Neuronal stem cell (in vitro differentiated cells): Measurements from ENCODE around the gene LAMC3.
A peak's percentile ranks its signal among the peaks of the same experiment; 100 is the strongest.

Source experiments
- DNase-seq: peaks from one replicate; pipeline ENCODE4 v3.0.0-alpha.2; 2013; ENCODE audit warnings: low spot score
- H2AFZ ChIP-seq: one replicate; pipeline ENCODE4 v1.6.1; 2013; ENCODE audit warnings: mild to moderate bottlenecking, low read length, inconsistent platforms
- H2AK5ac ChIP-seq: 2 replicates; pipeline ENCODE4 v1.6.1; 2013; ENCODE audit warnings: low read depth, mild to moderate bottlenecking, inconsistent platforms, low read length, moderate library complexity, mixed read lengths
- H2BK120ac ChIP-seq: 2 replicates; pipeline ENCODE4 v1.6.1; 2013; ENCODE audit warnings: low read depth, mild to moderate bottlenecking, inconsistent platforms, low read length, moderate library complexity, mixed read lengths
- H2BK12ac ChIP-seq: one replicate; pipeline ENCODE4 v1.6.1; 2013; ENCODE audit warnings: low read length, inconsistent platforms
- H2BK15ac ChIP-seq: 2 replicates; pipeline ENCODE4 v1.6.1; 2013; ENCODE audit warnings: mild to moderate bottlenecking, low read length, inconsistent platforms, mixed read lengths
- H2BK5ac ChIP-seq: one replicate; pipeline ENCODE4 v1.6.1; 2013; ENCODE audit warnings: inconsistent platforms, mild to moderate bottlenecking, low read length, moderate library complexity
- H3K14ac ChIP-seq: one replicate; pipeline ENCODE4 v1.6.1; 2013; ENCODE audit warnings: low read length, inconsistent platforms
- H3K18ac ChIP-seq: 2 replicates; pipeline ENCODE4 v1.6.1; 2013; ENCODE audit warnings: low read length, inconsistent platforms
- H3K23ac ChIP-seq: 2 replicates; pipeline ENCODE4 v1.6.1; 2013; ENCODE audit warnings: low read depth, mild to moderate bottlenecking, mixed read lengths, low read length, inconsistent platforms; ENCODE audit not compliant: poor library complexity
- H3K27ac ChIP-seq: replicated peaks from 3 replicates; pipeline ENCODE4 v1.5.1; 2013; ENCODE audit warnings: low read length, inconsistent platforms
- H3K27me3 ChIP-seq, 3 experiments: 2 replicates each; pipeline ENCODE4 v1.6.1; 2013; ENCODE audit warnings: low read length in 3 of 3, mild to moderate bottlenecking in 2 of 3, inconsistent platforms in 1 of 3, low read depth in 1 of 3, mixed read lengths in 1 of 3, moderate library complexity in 1 of 3; ENCODE audit not compliant: control insufficient read depth in 3 of 3, insufficient read depth in 3 of 3
- H3K36me3 ChIP-seq, 2 donors: replicated peaks in 1 of 2; 2 replicates each; pipeline ENCODE4 v1.6.1; 2013; ENCODE audit warnings: low read length in 2 of 2; ENCODE audit not compliant: control insufficient read depth in 2 of 2, insufficient read depth in 2 of 2
- H3K4ac ChIP-seq: 2 replicates; pipeline ENCODE4 v1.6.1; 2013; ENCODE audit warnings: inconsistent platforms, mild to moderate bottlenecking, low read length, moderate library complexity
- H3K4me1 ChIP-seq, 2 donors: 1 replicate in 1 of 2; 2 replicates in 1 of 2; pipeline ENCODE4 v1.6.1; 2013; ENCODE audit warnings: low read length in 2 of 2, low read depth in 1 of 2; ENCODE audit not compliant: control insufficient read depth in 2 of 2, insufficient read depth in 1 of 2
- H3K4me2 ChIP-seq: one replicate; pipeline ENCODE4 v1.6.1; 2013; ENCODE audit warnings: mild to moderate bottlenecking, low read length, inconsistent platforms; ENCODE audit not compliant: insufficient read depth, poor library complexity, severe bottlenecking
- H3K4me3 ChIP-seq, 2 donors: 2 replicates each; pipeline ENCODE4 v1.5.1; 2013; ENCODE audit warnings: low read length in 2 of 2, mild to moderate bottlenecking in 2 of 2, inconsistent platforms in 1 of 2, moderate library complexity in 1 of 2
- H3K79me1 ChIP-seq: one replicate; pipeline ENCODE4 v1.6.1; 2013; ENCODE audit warnings: low read depth, mild to moderate bottlenecking, inconsistent platforms, low read length, moderate library complexity
- H3K9ac ChIP-seq: one replicate; pipeline ENCODE4 v1.6.1; 2013; ENCODE audit warnings: mild to moderate bottlenecking, low read depth, low read length, inconsistent platforms; ENCODE audit not compliant: poor library complexity
- H3K9me3 ChIP-seq, 2 donors: replicated peaks in 1 of 2; 2 replicates each; pipeline versions ENCODE3 to v1.6.1; 2013; ENCODE audit warnings: low read length in 2 of 2, mild to moderate bottlenecking in 2 of 2, inconsistent platforms in 1 of 2, low read depth in 1 of 2, mixed read lengths in 1 of 2, moderate library complexity in 1 of 2; ENCODE audit not compliant: control insufficient read depth in 2 of 2, insufficient read depth in 1 of 2
- H4K8ac ChIP-seq: one replicate; pipeline ENCODE4 v1.6.1; 2013; ENCODE audit warnings: low read depth, mild to moderate bottlenecking, inconsistent platforms, low read length, moderate library complexity
- H4K91ac ChIP-seq: one replicate; pipeline ENCODE4 v1.6.1; 2013; ENCODE audit warnings: low read length, low read depth, mild to moderate bottlenecking, inconsistent platforms; ENCODE audit not compliant: poor library complexity
- WGBS, 2 donors: extraction: QIAGEN DNeasy Blood & Tissue Kit; methylation state at CpG; one replicate each; pipeline ENCODE4 v1.1.7; 2013; ENCODE audit warnings: missing lambda C conversion rate in 2 of 2, mixed read lengths in 1 of 2; ENCODE audit not compliant: insufficient read length in 2 of 2, insufficient replicate concordance in 1 of 2; ENCODE audit errors: extremely low coverage in 2 of 2; 5-methylcytosine and 5-hydroxymethylcytosine counted together

Gene LAMC3

GRCh38 chr9:131068076-131068816 is 59.3 kb downstream of the LAMC3 start:
- WGBS, 2 donors: no CpG with 5 or more reads among the region's 14 CpGs
- no peak overlapping the region for H3K27ac ChIP-seq

DNA sequence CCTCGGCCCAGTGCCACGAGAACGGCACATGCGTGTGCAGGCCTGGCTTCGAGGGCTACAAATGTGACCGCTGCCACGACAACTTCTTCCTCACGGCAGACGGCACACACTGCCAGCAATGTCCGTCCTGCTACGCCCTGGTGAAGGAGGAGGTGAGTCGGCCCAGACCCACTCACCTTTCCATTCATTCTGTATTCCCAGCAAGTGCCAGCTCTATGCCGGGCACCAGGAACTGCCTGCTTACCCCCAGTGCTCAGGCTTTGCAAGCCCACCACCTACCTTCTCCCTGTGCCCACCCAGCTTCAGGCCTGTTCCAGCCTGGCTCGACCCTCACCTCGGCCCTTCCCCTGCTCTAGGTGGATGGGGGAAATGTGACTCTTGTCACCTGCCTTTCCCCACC is 60.7 kb downstream of the LAMC3 start:
- H3K9ac ChIP-seq: peak overlapping the region; percentile 36
- H2AFZ ChIP-seq: no peak overlapping the region
- no peaks in the 10 kb centered on the region for H3K36me3 ChIP-seq
- H3K18ac ChIP-seq: no peak overlapping the region
- H3K14ac ChIP-seq: no peak overlapping the region
- H3K4me1 ChIP-seq: peaks cover 0 to 3% of the 10 kb centered on the region in 2 donors
- H3K23ac ChIP-seq: peak overlapping the region; percentile 92
- no peak overlapping the region for H2BK120ac ChIP-seq
- no peak overlapping the region for H3K4me3 ChIP-seq
- no peak overlapping the region for H4K8ac ChIP-seq
- no peak overlapping the region for H3K27ac ChIP-seq
- H3K4ac ChIP-seq: no peak overlapping the region
- no peak overlapping the region for H2BK12ac ChIP-seq
- H2BK5ac ChIP-seq: no peak overlapping the region
- peaks cover 0 to 15% (median 0%) of the 10 kb centered on the region in 3 experiments for H3K27me3 ChIP-seq
- H3K4me2 ChIP-seq: no peak overlapping the region
- H2AK5ac ChIP-seq: peak overlapping the region; percentile 88
- H4K91ac ChIP-seq: no peak overlapping the region
- H3K79me1 ChIP-seq: no peaks in the 10 kb centered on the region
- no peak overlapping the region for H2BK15ac ChIP-seq
- no CpG with 5 or more reads among the region's 15 CpGs for WGBS, 2 donors
- no peak for DNase-seq
- no peaks in the 10 kb centered on the region for H3K9me3 ChIP-seq

More at GRCh38 chr9:131068076-131068816, 59.3 kb downstream of the LAMC3 start:
- Histone ChIP-seq H3K79me1 (no peaks in the 10 kb centered on the region), H3K9ac (no peak overlapping the region), H3K4me1 (peaks cover 0 to 3% of the 10 kb centered on the region in 2 donors), H3K27me3 (peaks cover 0 to 15% (median 0%) of the 10 kb centered on the region in 3 experiments), H2AFZ (peak overlapping the region; percentile 29), H3K18ac (peak overlapping the region; percentile 82), H3K9me3 (no peaks in the 10 kb centered on the region), H4K8ac (no peak overlapping the region), H3K4me3 (no peak overlapping the region), H2BK15ac (no peak overlapping the region), H2BK5ac (peak overlapping the region; percentile 95), H3K4ac (no peak overlapping the region), H3K23ac (peak overlapping the region; percentile 97), H3K14ac (no peak overlapping the region), H2BK12ac (no peak overlapping the region), H2AK5ac (peak overlapping the region; percentile 79), H3K4me2 (no peak overlapping the region), H2BK120ac (no peak overlapping the region), H3K36me3 (no peaks in the 10 kb centered on the region), H4K91ac (no peak overlapping the region)
- DNase-seq: no peak

DNA sequence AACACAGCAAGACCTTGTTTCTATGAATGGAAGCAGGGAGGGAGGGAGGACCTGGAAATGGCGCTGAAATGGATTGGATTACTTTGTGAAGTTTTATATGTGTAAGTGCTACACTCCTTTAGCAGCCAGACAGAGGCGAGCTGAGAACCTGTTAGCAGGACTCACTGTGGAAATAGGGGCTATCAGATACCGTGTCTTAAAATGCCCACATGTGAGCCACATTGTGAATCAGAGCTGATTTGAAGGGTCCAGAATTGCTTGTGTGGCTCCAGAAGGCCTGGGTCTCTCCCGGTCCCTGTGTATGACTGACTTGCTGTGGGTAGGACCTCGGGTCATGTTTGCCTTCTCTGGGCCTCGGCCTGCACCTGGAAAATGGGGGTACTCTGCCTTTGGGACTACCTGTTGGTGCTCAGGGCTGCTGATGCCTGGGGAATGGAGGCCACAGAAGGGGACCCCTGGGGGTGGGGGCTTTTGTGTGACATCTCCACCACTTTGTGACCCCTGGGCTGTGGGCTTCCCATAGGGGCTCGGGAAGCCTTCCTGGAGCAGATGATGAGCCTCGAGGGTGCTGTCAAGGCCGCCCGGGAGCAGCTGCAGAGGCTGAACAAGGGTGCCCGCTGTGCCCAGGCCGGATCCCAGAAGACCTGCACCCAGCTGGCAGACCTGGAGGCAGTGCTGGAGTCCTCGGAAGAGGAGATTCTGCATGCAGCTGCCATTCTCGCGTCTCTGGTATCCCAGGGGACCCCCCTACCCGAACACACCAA is 63.3 kb downstream of the LAMC3 start:
- no peak overlapping the region for H3K4me3 ChIP-seq
- DNase-seq: no peak
- H2BK12ac ChIP-seq: no peak overlapping the region
- peak overlapping the region; percentile 8 for H3K23ac ChIP-seq
- H2AK5ac ChIP-seq: no peak overlapping the region
- no peaks in the 10 kb centered on the region for H3K36me3 ChIP-seq
- WGBS, 2 donors: no CpG with 5 or more reads among the region's 16 CpGs
- peak overlapping the region; percentile 11 for H3K18ac ChIP-seq
- H3K4ac ChIP-seq: no peak overlapping the region
- no peak overlapping the region for H4K91ac ChIP-seq
- no peak overlapping the region for H3K4me2 ChIP-seq
- H2BK120ac ChIP-seq: no peak overlapping the region
- peaks cover 0 to 15% (median 0%) of the 10 kb centered on the region in 3 experiments for H3K27me3 ChIP-seq
- no peak overlapping the region for H2BK5ac ChIP-seq
- no peak overlapping the region for H3K14ac ChIP-seq
- no peaks in the 10 kb centered on the region for H3K9me3 ChIP-seq
- H3K27ac ChIP-seq: no peak overlapping the region
- H3K9ac ChIP-seq: no peak overlapping the region
- H3K79me1 ChIP-seq: no peaks in the 10 kb centered on the region
- H4K8ac ChIP-seq: no peak overlapping the region
- H3K4me1 ChIP-seq: peaks cover 0 to 3% of the 10 kb centered on the region in 2 donors
- H2BK15ac ChIP-seq: no peak overlapping the region
- no peak overlapping the region for H2AFZ ChIP-seq

DNA sequence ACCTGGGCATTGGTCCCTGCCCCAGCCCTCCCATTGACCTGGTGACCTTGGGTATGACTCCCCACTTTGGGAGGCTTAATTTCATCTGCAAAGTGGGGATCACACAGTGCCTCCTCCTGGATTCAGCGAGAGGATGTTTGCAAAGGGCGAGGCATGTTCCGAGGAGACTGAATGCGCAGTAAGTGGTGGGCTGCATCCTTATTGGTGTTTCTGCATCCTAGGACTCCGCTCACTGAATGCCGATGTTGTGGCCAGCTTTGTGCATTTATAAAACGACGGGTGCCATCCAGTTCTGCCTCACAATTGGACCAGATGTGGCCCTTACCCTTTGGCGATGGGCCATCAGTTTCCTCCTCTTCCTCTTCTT is 63.9 kb downstream of the LAMC3 start:
- no CpG with 5 or more reads among the region's 9 CpGs for WGBS, 2 donors
- H3K18ac ChIP-seq: no peak overlapping the region

More for the DNA sequence above, 63.9 kb downstream of the LAMC3 start:
- H4K8ac ChIP-seq: no peak overlapping the region
- H3K36me3 ChIP-seq: no peaks in the 10 kb centered on the region
- peaks cover 0 to 3% of the 10 kb centered on the region in 2 donors for H3K4me1 ChIP-seq
- H2AK5ac ChIP-seq: peak overlapping the region; percentile 8
- H3K4ac ChIP-seq: no peak overlapping the region
- no peaks in the 10 kb centered on the region for H3K9me3 ChIP-seq
- H3K4me3 ChIP-seq: no peak overlapping the region
- H2BK120ac ChIP-seq: no peak overlapping the region
- DNase-seq: no peak
- no peak overlapping the region for H3K14ac ChIP-seq
- H3K27me3 ChIP-seq: peaks cover 0 to 14% (median 0%) of the 10 kb centered on the region in 3 experiments
- H3K9ac ChIP-seq: no peak overlapping the region
- no peak overlapping the region for H2BK5ac ChIP-seq
- H3K79me1 ChIP-seq: no peaks in the 10 kb centered on the region
- H2AFZ ChIP-seq: no peak overlapping the region
- no peak overlapping the region for H2BK15ac ChIP-seq
- peak overlapping the region; percentile 58 for H3K23ac ChIP-seq
- H2BK12ac ChIP-seq: no peak overlapping the region
- H4K91ac ChIP-seq: no peak overlapping the region
- no peak overlapping the region for H3K27ac ChIP-seq
- no peak overlapping the region for H3K4me2 ChIP-seq
